Fibroblast of lung (primary cell): ENCODE data around the gene CARD10. TPM values are rescaled to one million over a fixed set of nuclear protein-coding genes. Genes with fewer than 3 reads are reported as not detected.

ENCODE experiments used
- DNase-seq, 2 donors: peaks; one replicate each; pipeline versions ENCODE4 v3.0.0 to v3.0.0-alpha.2; 2010; ENCODE audit warnings: low read depth in 2 of 2
- H2AFZ ChIP-seq: 2 replicates; pipeline ENCODE4 v1.5.1; 2012; ENCODE audit warnings: low read length, control low read depth, inconsistent platforms
- H3K27ac ChIP-seq: 2 replicates; pipeline ENCODE4 v1.5.1; 2011; ENCODE audit warnings: low read length, control low read depth; ENCODE audit not compliant: insufficient read depth
- H3K27me3 ChIP-seq: 2 replicates; pipeline ENCODE4 v1.5.1; 2011; ENCODE audit warnings: mild to moderate bottlenecking, low read length; ENCODE audit not compliant: control insufficient read depth, insufficient read depth
- H3K36me3 ChIP-seq: 2 replicates; pipeline ENCODE4 v1.5.1; 2011; ENCODE audit warnings: low read length; ENCODE audit not compliant: control insufficient read depth, insufficient read depth
- H3K4me1 ChIP-seq: 2 replicates; pipeline ENCODE4 v1.5.1; 2011; ENCODE audit warnings: low read length; ENCODE audit not compliant: control insufficient read depth, insufficient read depth; ENCODE audit errors: extremely low read depth
- H3K4me2 ChIP-seq: 2 replicates; pipeline ENCODE4 v1.5.1; 2011; ENCODE audit warnings: low read length, control low read depth; ENCODE audit not compliant: insufficient read depth; ENCODE audit errors: extremely low read depth
- H3K4me3 ChIP-seq, 4 experiments: fragments of 200-600 bp in 1 of 4; sonication (generic) in 1 of 4; replicated peaks in 1 of 4; 2 replicates each; pipeline ENCODE4 v1.5.1; 2011 to 2016; ENCODE audit warnings: low read length in 4 of 4, low read depth in 3 of 4, mild to moderate bottlenecking in 3 of 4, control low read depth in 2 of 4, inconsistent platforms in 1 of 4, mixed read lengths in 1 of 4; ENCODE audit not compliant: insufficient read depth in 1 of 4; ENCODE audit errors: control extremely low read depth in 1 of 4
- H3K79me2 ChIP-seq: 2 replicates; pipeline ENCODE4 v1.5.1; 2012; ENCODE audit warnings: mild to moderate bottlenecking, low read length, inconsistent platforms; ENCODE audit not compliant: control insufficient read depth, insufficient read depth
- H3K9ac ChIP-seq: 2 replicates; pipeline ENCODE4 v1.5.1; 2011; ENCODE audit warnings: mild to moderate bottlenecking, low read length, control low read depth; ENCODE audit not compliant: insufficient read depth
- H3K9me3 ChIP-seq: 2 replicates; pipeline ENCODE4 v1.5.1; 2012; ENCODE audit warnings: low read depth, low read length; ENCODE audit not compliant: control insufficient read depth, insufficient read depth
- H4K20me1 ChIP-seq: 2 replicates; pipeline ENCODE4 v1.5.1; 2011; ENCODE audit warnings: low read length; ENCODE audit not compliant: control insufficient read depth, insufficient read depth; ENCODE audit errors: extremely low read depth
- EZH2 ChIP-seq: IDR thresholded peaks from 2 replicates; pipeline ENCODE4 v1.5.1; 2012; ENCODE audit warnings: low read length, control low read depth, mild to moderate bottlenecking; ENCODE audit errors: missing control alignments
- polyA plus RNA-seq, 2 donors: library from polyadenylated mRNA; depleted of rRNA in 1 of 2; stranded (reverse) in 1 of 2; unstranded in 1 of 2; fragments of >200 nt; gene quantifications; 2 replicates each; pipeline ENCODE4 v1.2.1, GENCODE V29; 2011 to 2012; ENCODE audit warnings: missing spikeins in 1 of 2
- total RNA-seq: library from RNA; depleted of rRNA; stranded (reverse); fragments of >200 nt; gene quantifications from 2 replicates; pipeline ENCODE4 v1.2.1, GENCODE V29; 2014
- TF ChIP-seq, protein P1 (sequence below), 2 donors: IDR thresholded peaks in 1 of 2; conservative IDR thresholded peaks in 1 of 2; 1 replicate in 1 of 2; 2 replicates in 1 of 2; pipeline ENCODE4 v1.5.1; 2011 to 2012; ENCODE audit warnings: low read length in 2 of 2, control low read depth in 1 of 2, inconsistent platforms in 1 of 2, low read depth in 1 of 2, mild to moderate bottlenecking in 1 of 2

Gene CARD10
- total and polyA plus RNA-seq, 2 donors (not counting 1 experiment from before 2014, with no cell fraction given), result 1.6 to 2.3 TPM

GRCh38 chr22:37455896-37456295 lies 63.3 kb downstream of the CARD10 start:
- Histone ChIP-seq H4K20me1 (no peaks in the 10 kb centered on the region), H2AFZ (no peak overlapping the region), H3K36me3 (no peaks in the 10 kb centered on the region), H3K79me2 (no peaks in the 10 kb centered on the region), H3K27me3 (peaks cover 4% of the 10 kb centered on the region), H3K4me1 (peaks cover 18% of the 10 kb centered on the region), H3K9ac (no peak overlapping the region), H3K27ac (no peak overlapping the region), H3K9me3 (no peaks in the 10 kb centered on the region), H3K4me2 (peak overlapping the region; percentile 40), H3K4me3 (no peak overlapping the region)
- peak; percentile 21 to 25 for DNase-seq
- TF ChIP-seq, protein P1, sequence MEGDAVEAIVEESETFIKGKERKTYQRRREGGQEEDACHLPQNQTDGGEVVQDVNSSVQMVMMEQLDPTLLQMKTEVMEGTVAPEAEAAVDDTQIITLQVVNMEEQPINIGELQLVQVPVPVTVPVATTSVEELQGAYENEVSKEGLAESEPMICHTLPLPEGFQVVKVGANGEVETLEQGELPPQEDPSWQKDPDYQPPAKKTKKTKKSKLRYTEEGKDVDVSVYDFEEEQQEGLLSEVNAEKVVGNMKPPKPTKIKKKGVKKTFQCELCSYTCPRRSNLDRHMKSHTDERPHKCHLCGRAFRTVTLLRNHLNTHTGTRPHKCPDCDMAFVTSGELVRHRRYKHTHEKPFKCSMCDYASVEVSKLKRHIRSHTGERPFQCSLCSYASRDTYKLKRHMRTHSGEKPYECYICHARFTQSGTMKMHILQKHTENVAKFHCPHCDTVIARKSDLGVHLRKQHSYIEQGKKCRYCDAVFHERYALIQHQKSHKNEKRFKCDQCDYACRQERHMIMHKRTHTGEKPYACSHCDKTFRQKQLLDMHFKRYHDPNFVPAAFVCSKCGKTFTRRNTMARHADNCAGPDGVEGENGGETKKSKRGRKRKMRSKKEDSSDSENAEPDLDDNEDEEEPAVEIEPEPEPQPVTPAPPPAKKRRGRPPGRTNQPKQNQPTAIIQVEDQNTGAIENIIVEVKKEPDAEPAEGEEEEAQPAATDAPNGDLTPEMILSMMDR (conservative IDR thresholded peaks at IDR 0.05 in 1 of 2, IDR thresholded peaks at IDR 0.05 in 1 of 2; ENCODE audit: low read depth in 1 of 2, low read length in 2 of 2), result no peak
- no peak for TF ChIP-seq EZH2

- Histone ChIP-seq H3K79me2 (no peaks in the 10 kb centered on the region), H3K27me3 (peaks cover 4% of the 10 kb centered on the region), H3K4me2 (peak overlapping the region; percentile 45), H3K9ac (no peak overlapping the region), H3K4me3 (no peak overlapping the region), H4K20me1 (no peaks in the 10 kb centered on the region), H3K36me3 (no peaks in the 10 kb centered on the region), H3K4me1 (peaks cover 18% of the 10 kb centered on the region), H3K9me3 (no peaks in the 10 kb centered on the region), H2AFZ (no peak overlapping the region), H3K27ac (peak overlapping the region; percentile 17)
- peak; percentile 79 to 96 for DNase-seq
- TF ChIP-seq EZH2, result no peak
- TF ChIP-seq, protein P1 (conservative IDR thresholded peaks at IDR 0.05 in 1 of 2, IDR thresholded peaks at IDR 0.05 in 1 of 2; ENCODE audit: low read depth in 1 of 2, low read length in 2 of 2), result no peak
Observed at GRCh38 chr22:37454857-37455686, 64.1 kb downstream of the CARD10 start.

GRCh38 chr22:37453696-37454095 lies 65.5 kb downstream of the CARD10 start:
- no peaks in the 10 kb centered on the region for H3K9me3 ChIP-seq
- no peak overlapping the region for H2AFZ ChIP-seq
- no peaks in the 10 kb centered on the region for H3K36me3 ChIP-seq
- H3K27ac ChIP-seq, result no peak overlapping the region
- H4K20me1 ChIP-seq, result no peaks in the 10 kb centered on the region
- no peak overlapping the region for H3K9ac ChIP-seq
- no peak for TF ChIP-seq EZH2
- no peak overlapping the region for H3K4me3 ChIP-seq
- H3K27me3 ChIP-seq, result peaks cover 4% of the 10 kb centered on the region
- DNase-seq, result no peak
- H3K4me2 ChIP-seq, result no peak overlapping the region
- no peaks in the 10 kb centered on the region for H3K79me2 ChIP-seq
- peaks cover 18% of the 10 kb centered on the region for H3K4me1 ChIP-seq
